ENCODE measurements around the gene NKIRAS1.

The NKIRAS1 gene

GRCh38 chr3:23952646-23953045 is 35.9 kb upstream of the NKIRAS1 start:
- Histone ChIP-seq H3K4me1 (ENCODE audit: control insufficient read depth, insufficient read depth, low read length, unreplicated experiment) (peaks cover 38% of the 10 kb centered on the region), H3K79me2 (ENCODE audit: control insufficient read depth, insufficient read depth, low read length, unreplicated experiment) (peaks cover 34% of the 10 kb centered on the region), H3K27ac (ENCODE audit: low read depth, low read length) (no peak overlapping the region), H3K36me3 (ENCODE audit: insufficient read depth, low read length) (no peaks in the 10 kb centered on the region), H3K4me3 (ENCODE audit: low read depth, low read length) (no peak overlapping the region), H3K27me3 (ENCODE audit: insufficient read depth, low read length) (no peaks in the 10 kb centered on the region), H2AFZ (ENCODE audit: low read length, unreplicated experiment) (no peak overlapping the region)

- peaks cover 34% of the 10 kb centered on the region for H3K79me2 ChIP-seq (ENCODE audit: control insufficient read depth, insufficient read depth, low read length, unreplicated experiment)
- H2AFZ ChIP-seq (ENCODE audit: low read length, unreplicated experiment): no peak overlapping the region
- H3K4me3 ChIP-seq (ENCODE audit: low read depth, low read length): peak overlapping the region; percentile 69
- no peaks in the 10 kb centered on the region for H3K27me3 ChIP-seq (ENCODE audit: insufficient read depth, low read length)
- peaks cover 50% of the 10 kb centered on the region for H3K4me1 ChIP-seq (ENCODE audit: control insufficient read depth, insufficient read depth, low read length, unreplicated experiment)
- H3K27ac ChIP-seq (ENCODE audit: low read depth, low read length): peak overlapping the region; percentile 44; the same call in 1 of the 2 replicates
- H3K36me3 ChIP-seq (ENCODE audit: insufficient read depth, low read length): no peaks in the 10 kb centered on the region
These were observed 33.5 kb upstream of the NKIRAS1 start for GRCh38 chr3:23950293-23950692.

GRCh38 chr3:23949784-23950183 is 33.0 kb upstream of the NKIRAS1 start:
- no peaks in the 10 kb centered on the region for H3K36me3 ChIP-seq (ENCODE audit: insufficient read depth, low read length)
- H3K79me2 ChIP-seq (ENCODE audit: control insufficient read depth, insufficient read depth, low read length, unreplicated experiment): peaks cover 34% of the 10 kb centered on the region
- H2AFZ ChIP-seq (ENCODE audit: low read length, unreplicated experiment): no peak overlapping the region
- H3K4me1 ChIP-seq (ENCODE audit: control insufficient read depth, insufficient read depth, low read length, unreplicated experiment): peaks cover 50% of the 10 kb centered on the region
- H3K27ac ChIP-seq (ENCODE audit: low read depth, low read length): peak overlapping the region; percentile 44; the same call in 1 of the 2 replicates
- H3K4me3 ChIP-seq (ENCODE audit: low read depth, low read length): peak overlapping the region; percentile 69
- no peaks in the 10 kb centered on the region for H3K27me3 ChIP-seq (ENCODE audit: insufficient read depth, low read length)

- H3K27me3 ChIP-seq (ENCODE audit: insufficient read depth, low read length): no peaks in the 10 kb centered on the region
- no peak overlapping the region for H2AFZ ChIP-seq (ENCODE audit: low read length, unreplicated experiment)
- no peaks in the 10 kb centered on the region for H3K36me3 ChIP-seq (ENCODE audit: insufficient read depth, low read length)
- H3K27ac ChIP-seq (ENCODE audit: low read depth, low read length): peak overlapping the region; percentile 86; the same call in 1 of the 2 replicates
- H3K4me1 ChIP-seq (ENCODE audit: control insufficient read depth, insufficient read depth, low read length, unreplicated experiment): peaks cover 55% of the 10 kb centered on the region
- no peak overlapping the region for H3K4me3 ChIP-seq (ENCODE audit: low read depth, low read length)
- peaks cover 34% of the 10 kb centered on the region for H3K79me2 ChIP-seq (ENCODE audit: control insufficient read depth, insufficient read depth, low read length, unreplicated experiment)
These were observed 32.0 kb upstream of the NKIRAS1 start for GRCh38 chr3:23948761-23949160.

- H3K27me3 ChIP-seq (ENCODE audit: insufficient read depth, low read length): no peaks in the 10 kb centered on the region
- peak overlapping the region; percentile 86 for H3K27ac ChIP-seq (ENCODE audit: low read depth, low read length)
- peak overlapping the region; percentile 86 for H3K4me3 ChIP-seq (ENCODE audit: low read depth, low read length)
- peaks cover 22% of the 10 kb centered on the region for H3K79me2 ChIP-seq (ENCODE audit: control insufficient read depth, insufficient read depth, low read length, unreplicated experiment)
- no peak overlapping the region for H2AFZ ChIP-seq (ENCODE audit: low read length, unreplicated experiment)
- no peaks in the 10 kb centered on the region for H3K36me3 ChIP-seq (ENCODE audit: insufficient read depth, low read length)
- H3K4me1 ChIP-seq (ENCODE audit: control insufficient read depth, insufficient read depth, low read length, unreplicated experiment): peaks cover 46% of the 10 kb centered on the region
These were observed 29.3 kb upstream of the NKIRAS1 start for GRCh38 chr3:23945913-23946687.

- Histone ChIP-seq H3K79me2 (ENCODE audit: control insufficient read depth, insufficient read depth, low read length, unreplicated experiment) (peaks cover 20% of the 10 kb centered on the region), H3K27me3 (ENCODE audit: insufficient read depth, low read length) (no peaks in the 10 kb centered on the region), H3K4me3 (ENCODE audit: low read depth, low read length) (peak overlapping the region; percentile 86), H3K27ac (ENCODE audit: low read depth, low read length) (peak overlapping the region; percentile 75; the same call in 1 of the 2 replicates), H3K4me1 (ENCODE audit: control insufficient read depth, insufficient read depth, low read length, unreplicated experiment) (peaks cover 46% of the 10 kb centered on the region), H2AFZ (ENCODE audit: low read length, unreplicated experiment) (peak overlapping the region; percentile 9), H3K36me3 (ENCODE audit: insufficient read depth, low read length) (no peaks in the 10 kb centered on the region)
These were observed 28.8 kb upstream of the NKIRAS1 start for GRCh38 chr3:23945663-23945912.

- Histone ChIP-seq H3K4me1 (ENCODE audit: control insufficient read depth, insufficient read depth, low read length, unreplicated experiment) (peaks cover 41% of the 10 kb centered on the region), H2AFZ (ENCODE audit: low read length, unreplicated experiment) (peak within 1 kb of the TSS; percentile 87), H3K27me3 (ENCODE audit: insufficient read depth, low read length) (no peaks in the 10 kb centered on the region), H3K36me3 (ENCODE audit: insufficient read depth, low read length) (no peaks in the 10 kb centered on the region), H3K27ac (ENCODE audit: low read depth, low read length) (peak within 1 kb of the TSS; percentile 86), H3K4me3 (ENCODE audit: low read depth, low read length) (peak within 1 kb of the TSS; percentile 86), H3K79me2 (ENCODE audit: control insufficient read depth, insufficient read depth, low read length, unreplicated experiment) (peaks cover 15% of the 10 kb centered on the region)
These were observed 28.3 kb upstream of the NKIRAS1 start, which contains the start of gene NR1D2 for GRCh38 chr3:23944861-23945662. TSS of gene NR1D2 (plus strand) at chr3:23945286. CDS start at chr3:23945579, 293 bp downstream.

GRCh38 chr3:23944007-23944783 is 27.4 kb upstream of the NKIRAS1 start:
- peaks cover 32% of the 10 kb centered on the region for H3K4me1 ChIP-seq (ENCODE audit: control insufficient read depth, insufficient read depth, low read length, unreplicated experiment)
- H3K27ac ChIP-seq (ENCODE audit: low read depth, low read length): no peak overlapping the region
- peaks cover 11% of the 10 kb centered on the region for H3K79me2 ChIP-seq (ENCODE audit: control insufficient read depth, insufficient read depth, low read length, unreplicated experiment)
- no peaks in the 10 kb centered on the region for H3K27me3 ChIP-seq (ENCODE audit: insufficient read depth, low read length)
- H3K36me3 ChIP-seq (ENCODE audit: insufficient read depth, low read length): no peaks in the 10 kb centered on the region
- no peak overlapping the region for H2AFZ ChIP-seq (ENCODE audit: low read length, unreplicated experiment)
- peak overlapping the region; percentile 86 for H3K4me3 ChIP-seq (ENCODE audit: low read depth, low read length)

- Histone ChIP-seq H3K4me3 (ENCODE audit: low read depth, low read length) (no peak overlapping the region), H3K79me2 (ENCODE audit: control insufficient read depth, insufficient read depth, low read length, unreplicated experiment) (no peaks in the 10 kb centered on the region), H3K36me3 (ENCODE audit: insufficient read depth, low read length) (no peaks in the 10 kb centered on the region), H3K27me3 (ENCODE audit: insufficient read depth, low read length) (no peaks in the 10 kb centered on the region), H3K4me1 (ENCODE audit: control insufficient read depth, insufficient read depth, low read length, unreplicated experiment) (peaks cover 15% of the 10 kb centered on the region), H3K27ac (ENCODE audit: low read depth, low read length) (no peak overlapping the region), H2AFZ (ENCODE audit: low read length, unreplicated experiment) (no peak overlapping the region)
These were observed 25.8 kb upstream of the NKIRAS1 start for GRCh38 chr3:23942546-23942945.

GRCh38 chr3:23941440-23941839 is 24.6 kb upstream of the NKIRAS1 start:
- Histone ChIP-seq H3K36me3 (ENCODE audit: insufficient read depth, low read length) (no peaks in the 10 kb centered on the region), H3K27me3 (ENCODE audit: insufficient read depth, low read length) (no peaks in the 10 kb centered on the region), H2AFZ (ENCODE audit: low read length, unreplicated experiment) (no peak overlapping the region), H3K4me3 (ENCODE audit: low read depth, low read length) (no peak overlapping the region), H3K4me1 (ENCODE audit: control insufficient read depth, insufficient read depth, low read length, unreplicated experiment) (peaks cover 5% of the 10 kb centered on the region), H3K27ac (ENCODE audit: low read depth, low read length) (no peak overlapping the region), H3K79me2 (ENCODE audit: control insufficient read depth, insufficient read depth, low read length, unreplicated experiment) (no peaks in the 10 kb centered on the region)

All from ACC112 (cell line).